Thymus (tissue), 11 donors: ENCODE results near the gene SLC35A4. TPM values are rescaled to one million over a fixed set of nuclear protein-coding genes. Genes with fewer than 3 reads are reported as not detected.

Experiments
- DNase-seq, 9 donors: peaks; one replicate each; pipeline ENCODE4 v3.0.0-alpha.2; 2013; ENCODE audit warnings: low spot score in 9 of 9, low read depth in 6 of 9, missing footprints in 1 of 9
- H3K27ac ChIP-seq, 2 donors: one replicate each; pipeline ENCODE4 v1.5.1; 2013; ENCODE audit warnings: control low read depth in 1 of 2, low read depth in 1 of 2, low read length in 1 of 2, mild to moderate bottlenecking in 1 of 2, moderate library complexity in 1 of 2
- H3K27me3 ChIP-seq, 2 donors: one replicate each; pipeline ENCODE4 v1.5.1; 2013; ENCODE audit warnings: low read length in 1 of 2; ENCODE audit not compliant: control insufficient read depth in 2 of 2, insufficient read depth in 1 of 2
- H3K36me3 ChIP-seq, 2 donors: one replicate each; pipeline ENCODE4 v1.5.1; 2013; ENCODE audit warnings: low read length in 1 of 2, mild to moderate bottlenecking in 1 of 2, moderate library complexity in 1 of 2; ENCODE audit not compliant: control insufficient read depth in 2 of 2, insufficient read depth in 2 of 2
- H3K4me1 ChIP-seq, 2 donors: one replicate each; pipeline ENCODE4 v1.5.1; 2013; ENCODE audit warnings: low read length in 2 of 2; ENCODE audit not compliant: control insufficient read depth in 2 of 2, insufficient read depth in 2 of 2
- H3K4me3 ChIP-seq, 2 donors: one replicate each; pipeline ENCODE4 v1.5.1; 2013; ENCODE audit warnings: low read length in 2 of 2, control low read depth in 1 of 2, mild to moderate bottlenecking in 1 of 2
- H3K9me3 ChIP-seq, 2 donors: one replicate each; pipeline ENCODE4 v1.5.1; 2013; ENCODE audit warnings: low read length in 1 of 2, mild to moderate bottlenecking in 1 of 2; ENCODE audit not compliant: control insufficient read depth in 2 of 2, insufficient read depth in 1 of 2
- WGBS: extraction: QIAGEN DNeasy Blood & Tissue Kit; methylation state at CpG from one replicate; pipeline ENCODE4 v1.1.7; 2013; 5-methylcytosine and 5-hydroxymethylcytosine counted together
- polyA plus RNA-seq: library from polyadenylated mRNA; stranded (reverse); fragments of 200-250 nt; gene quantifications from one replicate; pipeline ENCODE4 v1.2.3, GENCODE V29; 2013
- total RNA-seq: library from RNA; stranded (reverse); fragments of 120-200 nt; gene quantifications from one replicate; pipeline ENCODE4 v1.2.4, GENCODE V29; 2013
- donor health status: healthy.

SLC35A4 gene
- total and polyA plus RNA-seq, 2 donors, result 10.1 to 28.0 TPM

GRCh38 chr5:140603734-140604133 lies 39.1 kb downstream of the SLC35A4 start:
- H3K27ac ChIP-seq, result no peak overlapping the region
- H3K27me3 ChIP-seq, result no peaks in the 10 kb centered on the region
- no peaks in the 10 kb centered on the region for H3K36me3 ChIP-seq
- 97% methylated on average over 2 of the region's 2 CpGs for WGBS
- no peaks in the 10 kb centered on the region for H3K9me3 ChIP-seq
- no peak for DNase-seq
- H3K4me3 ChIP-seq, result no peak overlapping the region
- no peaks in the 10 kb centered on the region for H3K4me1 ChIP-seq

- no peak overlapping the region for H3K4me3 ChIP-seq
- H3K4me1 ChIP-seq, result no peaks in the 10 kb centered on the region
- no peak overlapping the region for H3K27ac ChIP-seq
- H3K9me3 ChIP-seq, result no peaks in the 10 kb centered on the region
- H3K36me3 ChIP-seq, result no peaks in the 10 kb centered on the region
- DNase-seq, result no peak
- WGBS, result 96% methylated on average over 3 of the region's 3 CpGs
- H3K27me3 ChIP-seq, result peaks cover 0 to 6% of the 10 kb centered on the region in 2 donors
These were observed 41.3 kb downstream of the SLC35A4 start for GRCh38 chr5:140605879-140606278.

GRCh38 chr5:140607031-140607430 lies 42.4 kb downstream of the SLC35A4 start:
- Histone ChIP-seq H3K4me3 (no peak overlapping the region), H3K27ac (no peak overlapping the region), H3K27me3 (peaks cover 0 to 6% of the 10 kb centered on the region in 2 donors), H3K4me1 (no peaks in the 10 kb centered on the region), H3K9me3 (no peaks in the 10 kb centered on the region), H3K36me3 (no peaks in the 10 kb centered on the region)
- WGBS, result 97% methylated on average over 2 of the region's 2 CpGs
- DNase-seq, result no peak

- no peak overlapping the region for H3K27ac ChIP-seq
- H3K36me3 ChIP-seq, result no peaks in the 10 kb centered on the region
- DNase-seq, result no peak
- peaks cover 0 to 10% of the 10 kb centered on the region in 2 donors for H3K27me3 ChIP-seq
- H3K4me1 ChIP-seq, result no peaks in the 10 kb centered on the region
- no peak overlapping the region for H3K4me3 ChIP-seq
- H3K9me3 ChIP-seq, result no peaks in the 10 kb centered on the region
These were observed 44.1 kb downstream of the SLC35A4 start for GRCh38 chr5:140608722-140609121.

- 34% methylated on average over 4 of the region's 4 CpGs for WGBS
- H3K4me3 ChIP-seq, result no peak overlapping the region
- peaks cover 0 to 10% of the 10 kb centered on the region in 2 donors for H3K27me3 ChIP-seq
- no peaks in the 10 kb centered on the region for H3K4me1 ChIP-seq
- H3K9me3 ChIP-seq, result no peaks in the 10 kb centered on the region
- H3K27ac ChIP-seq, result no peak overlapping the region
- DNase-seq, result no peak
- H3K36me3 ChIP-seq, result no peaks in the 10 kb centered on the region
These were observed 44.5 kb downstream of the SLC35A4 start for GRCh38 chr5:140609126-140609525.

- DNase-seq, result no peak
- 73% methylated on average over 2 of the region's 2 CpGs for WGBS
- H3K4me1 ChIP-seq, result no peaks in the 10 kb centered on the region
These were observed 46.4 kb downstream of the SLC35A4 start for GRCh38 chr5:140611020-140611521.

More at GRCh38 chr5:140611020-140611521, 46.4 kb downstream of the SLC35A4 start:
- H3K4me3 ChIP-seq, result no peak overlapping the region
- no peaks in the 10 kb centered on the region for H3K36me3 ChIP-seq
- H3K27ac ChIP-seq, result no peak overlapping the region
- H3K9me3 ChIP-seq, result no peaks in the 10 kb centered on the region
- H3K27me3 ChIP-seq, result peaks cover 0 to 10% of the 10 kb centered on the region in 2 donors

Other genes starting within 250 kb of the SLC35A4 start
- 1.7 TPM for gene HBEGF, start 218.2 kb upstream of the SLC35A4 start, total RNA-seq
- 4.2 TPM for gene HBEGF, start 218.2 kb upstream of the SLC35A4 start, polyA plus RNA-seq
- gene SLC4A9, start 204.6 kb upstream of the SLC35A4 start, total RNA-seq, result not detected
- gene SLC4A9, start 204.6 kb upstream of the SLC35A4 start, polyA plus RNA-seq, result 0.07 TPM
- gene ANKHD1, start 163.0 kb upstream of the SLC35A4 start, total RNA-seq, result 37.4 TPM
- 60.1 TPM for gene ANKHD1, start 163.0 kb upstream of the SLC35A4 start, polyA plus RNA-seq
- 4.5 TPM for gene EIF4EBP3, start 17.2 kb upstream of the SLC35A4 start, total RNA-seq
- 48.7 TPM for gene EIF4EBP3, start 17.2 kb upstream of the SLC35A4 start, polyA plus RNA-seq
- 29.7 TPM for gene SRA1, start 7.4 kb upstream of the SLC35A4 start, total RNA-seq
- 46.3 TPM for gene SRA1, start 7.4 kb upstream of the SLC35A4 start, polyA plus RNA-seq
- gene APBB3, start 230 bp upstream of the SLC35A4 start, total RNA-seq, result 9.3 TPM
- 51.2 TPM for gene APBB3, start 230 bp upstream of the SLC35A4 start, polyA plus RNA-seq
- gene CD14, start 68.3 kb downstream of the SLC35A4 start, total RNA-seq, result 23.7 TPM
- gene CD14, start 68.3 kb downstream of the SLC35A4 start, polyA plus RNA-seq, result 48.6 TPM
- gene TMCO6, start 74.6 kb downstream of the SLC35A4 start, total RNA-seq, result 10.5 TPM
- gene TMCO6, start 74.6 kb downstream of the SLC35A4 start, polyA plus RNA-seq, result 18.4 TPM
- 89.7 TPM for gene NDUFA2, start 82.8 kb downstream of the SLC35A4 start, total RNA-seq
- 193 TPM for gene NDUFA2, start 82.8 kb downstream of the SLC35A4 start, polyA plus RNA-seq
- 139 TPM for gene IK, start 83.0 kb downstream of the SLC35A4 start, total RNA-seq
- gene IK, start 83.0 kb downstream of the SLC35A4 start, polyA plus RNA-seq, result 94.2 TPM
- 9.7 TPM for gene WDR55, start 100.1 kb downstream of the SLC35A4 start, total RNA-seq
- 24.0 TPM for gene WDR55, start 100.1 kb downstream of the SLC35A4 start, polyA plus RNA-seq
- gene DND1, start 108.7 kb downstream of the SLC35A4 start, total RNA-seq, result 0.52 TPM
- gene DND1, start 108.7 kb downstream of the SLC35A4 start, polyA plus RNA-seq, result 5.0 TPM
- 45.4 TPM for gene HARS1, start 126.5 kb downstream of the SLC35A4 start, total RNA-seq
- gene HARS1, start 126.5 kb downstream of the SLC35A4 start, polyA plus RNA-seq, result 58.8 TPM
- gene HARS2, start 126.6 kb downstream of the SLC35A4 start, total RNA-seq, result 23.4 TPM
- gene HARS2, start 126.6 kb downstream of the SLC35A4 start, polyA plus RNA-seq, result 32.6 TPM
- gene ZMAT2, start 135.6 kb downstream of the SLC35A4 start, total RNA-seq, result 104 TPM
- 75.1 TPM for gene ZMAT2, start 135.6 kb downstream of the SLC35A4 start, polyA plus RNA-seq
- not detected for gene PCDHA1, start 221.3 kb downstream of the SLC35A4 start, total RNA-seq
- gene PCDHA1, start 221.3 kb downstream of the SLC35A4 start, polyA plus RNA-seq, result not detected
- not detected for gene PCDHA2, start 230.0 kb downstream of the SLC35A4 start, total RNA-seq
- 0.02 TPM for gene PCDHA2, start 230.0 kb downstream of the SLC35A4 start, polyA plus RNA-seq
- under 0.01 TPM for gene PCDHA3, start 236.2 kb downstream of the SLC35A4 start, total RNA-seq
- gene PCDHA3, start 236.2 kb downstream of the SLC35A4 start, polyA plus RNA-seq, result 0.07 TPM
- 0.05 TPM for gene PCDHA4, start 242.2 kb downstream of the SLC35A4 start, total RNA-seq
- 0.05 TPM for gene PCDHA4, start 242.2 kb downstream of the SLC35A4 start, polyA plus RNA-seq